NOMO-1 (cell line): ENCODE results near the gene LY86.

ENCODE experiments used
- DNase-seq, 2 experiments: peaks; one replicate each; lab custom pipeline; 2025; ENCODE audit not compliant: unreplicated experiment in 2 of 2; lab: John Stamatoyannopoulos, UW

The LY86 gene

GRCh38 chr6:6696867-6697531 lies 108.5 kb downstream of the LY86 start:
- DNase-seq, result peak; percentile 81 to 89

DNA sequence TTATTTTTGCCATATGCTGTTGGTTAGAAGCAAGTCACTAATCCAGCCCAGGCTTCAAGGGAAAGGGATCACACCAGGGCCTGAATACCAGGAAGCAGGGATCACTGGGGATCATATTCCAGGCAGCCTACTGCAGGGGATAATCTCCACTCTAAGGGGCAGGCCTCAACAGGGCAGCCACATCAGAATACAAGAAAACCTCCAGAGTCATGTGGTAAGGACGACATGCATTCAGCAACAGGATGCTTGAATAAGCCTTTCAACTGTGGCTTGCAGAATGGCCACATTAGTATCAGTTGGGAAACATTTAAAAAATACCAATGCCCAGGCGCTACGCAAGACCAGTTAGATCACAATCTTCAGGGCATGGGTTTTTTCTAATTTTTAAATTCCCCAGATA lies 109.1 kb downstream of the LY86 start:
- peak in 1 of 2 experiments; percentile 19 for DNase-seq

- DNase-seq, result no peak
Measured at GRCh38 chr6:6699741-6700367, 111.3 kb downstream of the LY86 start.

- no peak for DNase-seq
Measured at GRCh38 chr6:6700407-6701270, 112.1 kb downstream of the LY86 start.

DNA sequence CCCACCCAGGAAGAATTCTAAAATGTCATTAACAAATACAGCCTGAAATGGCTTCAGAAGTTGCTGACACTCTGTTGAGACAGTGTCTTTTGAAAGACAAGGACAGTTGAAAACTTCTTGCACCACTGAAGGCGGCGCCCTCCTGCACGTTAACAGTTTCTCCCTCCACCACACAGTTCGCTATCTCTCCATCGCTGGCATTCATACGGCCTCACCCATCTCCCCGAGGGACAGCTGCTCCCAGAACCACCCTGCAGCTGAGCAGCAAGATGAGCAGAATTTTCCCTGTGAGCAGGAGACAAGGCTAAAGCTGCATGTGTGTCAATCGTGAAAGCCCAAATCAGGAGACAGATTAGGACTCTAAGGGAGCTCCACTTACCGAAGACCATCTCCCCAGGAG lies 113.3 kb downstream of the LY86 start:
- peak; percentile 79 to 86 for DNase-seq

- peak in 1 of 2 experiments; percentile 18 for DNase-seq
Measured at GRCh38 chr6:6703699-6704098, 115.2 kb downstream of the LY86 start.
